Left ventricle myocardium inferior (tissue), 1 donor: Measurements from ENCODE around the gene GRID1. TPM values are rescaled to one million over a fixed set of nuclear protein-coding genes. Genes with fewer than 3 reads are reported as not detected.

ENCODE experiments used
- DNase-seq: peaks from one replicate; pipeline ENCODE4 v3.0.0-alpha.2; 2020
- H3K27ac ChIP-seq: fragments of 200-600 bp; replicated peaks from 2 replicates; pipeline ENCODE4 v1.8.0; 2021
- H3K27me3 ChIP-seq: fragments of 200-600 bp; 2 replicates; pipeline ENCODE4 v1.8.0; 2021; ENCODE audit warnings: low read depth
- H3K36me3 ChIP-seq: fragments of 200-600 bp; 2 replicates; pipeline ENCODE4 v1.8.0; 2021
- H3K4me1 ChIP-seq: fragments of 200-600 bp; 2 replicates; pipeline ENCODE4 v1.8.0; 2021
- H3K4me3 ChIP-seq: fragments of 200-600 bp; 2 replicates; pipeline ENCODE4 v1.8.0; 2021; ENCODE audit warnings: mild to moderate bottlenecking, moderate library complexity
- H3K9me3 ChIP-seq: fragments of 200-600 bp; replicated peaks from 2 replicates; pipeline ENCODE4 v1.8.0; 2021
- intact Hi-C: fragments of 100-400 bp; cut with micrococcal nuclease; formaldehyde crosslinking; loops from one replicate; pipeline ENCODE4 v1.11.0; 2022
- total RNA-seq: library from RNA; stranded (reverse); fragmentation: NEBNext Ultra II Directional; extraction: Animal tissue kit (Norgen Biotek cat#: 25700); gene quantifications from one replicate; pipeline ENCODE4 v1.2.1, GENCODE V29; 2021
- TF ChIP-seq, protein P1 (sequence below): fragments of 200-600 bp; IDR thresholded peaks from 2 replicates; pipeline ENCODE4 v1.8.0; 2021; ENCODE audit warnings: antibody characterized with exemption, mild to moderate bottlenecking, borderline replicate concordance
- donor health status: DM: no; HTN: yes; CAD: no; lungs with severe emphysema.

The GRID1 gene
- total RNA-seq, 1 donor from 2014 or later, result 1.6 TPM

DNA sequence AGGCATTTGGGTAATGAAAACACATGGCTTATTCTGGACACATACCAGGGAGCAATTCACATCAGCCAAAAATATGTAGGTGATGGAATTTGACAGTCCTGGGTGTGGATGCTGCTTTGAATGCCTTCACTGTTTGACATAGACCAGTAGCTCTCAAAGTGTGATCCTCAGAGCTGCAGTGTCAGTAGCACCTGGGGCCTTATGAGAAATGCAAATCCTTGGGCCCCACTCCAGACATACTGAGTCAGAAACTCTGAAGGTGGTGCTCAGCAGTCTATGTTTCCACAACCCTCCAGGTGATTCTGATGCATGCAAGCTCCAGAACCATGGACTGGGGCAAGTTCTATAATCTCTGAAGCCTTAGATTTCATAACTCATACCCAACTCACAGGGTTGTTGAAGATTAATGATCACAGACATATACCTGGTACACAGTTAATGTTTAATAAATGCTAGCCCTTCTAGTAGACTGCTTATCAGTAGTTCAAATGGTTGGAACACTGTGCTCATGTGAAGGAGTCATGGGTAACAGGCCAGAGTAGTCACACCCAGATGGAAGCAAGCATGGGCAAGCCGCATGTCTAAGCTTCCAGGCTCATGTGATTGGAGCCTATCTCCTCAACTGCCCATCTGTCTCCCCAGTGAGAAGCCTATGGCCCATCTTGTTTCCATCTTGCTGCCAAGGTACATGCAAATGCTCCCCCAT is 715.7 kb downstream of the GRID1 start:
- Histone ChIP-seq H3K36me3 (no peaks in the 10 kb centered on the region), H3K4me1 (no peaks in the 10 kb centered on the region), H3K27me3 (peaks cover 10% of the 10 kb centered on the region), H3K4me3 (no peak overlapping the region), H3K9me3 (no peaks in the 10 kb centered on the region), H3K27ac (no peak overlapping the region)
- no peak for DNase-seq
- intact Hi-C loops, result no loop called here
- TF ChIP-seq, protein P1, sequence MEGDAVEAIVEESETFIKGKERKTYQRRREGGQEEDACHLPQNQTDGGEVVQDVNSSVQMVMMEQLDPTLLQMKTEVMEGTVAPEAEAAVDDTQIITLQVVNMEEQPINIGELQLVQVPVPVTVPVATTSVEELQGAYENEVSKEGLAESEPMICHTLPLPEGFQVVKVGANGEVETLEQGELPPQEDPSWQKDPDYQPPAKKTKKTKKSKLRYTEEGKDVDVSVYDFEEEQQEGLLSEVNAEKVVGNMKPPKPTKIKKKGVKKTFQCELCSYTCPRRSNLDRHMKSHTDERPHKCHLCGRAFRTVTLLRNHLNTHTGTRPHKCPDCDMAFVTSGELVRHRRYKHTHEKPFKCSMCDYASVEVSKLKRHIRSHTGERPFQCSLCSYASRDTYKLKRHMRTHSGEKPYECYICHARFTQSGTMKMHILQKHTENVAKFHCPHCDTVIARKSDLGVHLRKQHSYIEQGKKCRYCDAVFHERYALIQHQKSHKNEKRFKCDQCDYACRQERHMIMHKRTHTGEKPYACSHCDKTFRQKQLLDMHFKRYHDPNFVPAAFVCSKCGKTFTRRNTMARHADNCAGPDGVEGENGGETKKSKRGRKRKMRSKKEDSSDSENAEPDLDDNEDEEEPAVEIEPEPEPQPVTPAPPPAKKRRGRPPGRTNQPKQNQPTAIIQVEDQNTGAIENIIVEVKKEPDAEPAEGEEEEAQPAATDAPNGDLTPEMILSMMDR, result no peak

GRCh38 chr10:85649461-85649860 is 717.1 kb downstream of the GRID1 start:
- TF ChIP-seq, protein P1, result no peak
- Histone ChIP-seq H3K27ac (no peak overlapping the region), H3K27me3 (peaks cover 10% of the 10 kb centered on the region), H3K9me3 (no peaks in the 10 kb centered on the region), H3K4me3 (no peak overlapping the region), H3K4me1 (no peaks in the 10 kb centered on the region), H3K36me3 (no peaks in the 10 kb centered on the region)
- DNase-seq, result no peak
- intact Hi-C loops, result no loop called here

DNA sequence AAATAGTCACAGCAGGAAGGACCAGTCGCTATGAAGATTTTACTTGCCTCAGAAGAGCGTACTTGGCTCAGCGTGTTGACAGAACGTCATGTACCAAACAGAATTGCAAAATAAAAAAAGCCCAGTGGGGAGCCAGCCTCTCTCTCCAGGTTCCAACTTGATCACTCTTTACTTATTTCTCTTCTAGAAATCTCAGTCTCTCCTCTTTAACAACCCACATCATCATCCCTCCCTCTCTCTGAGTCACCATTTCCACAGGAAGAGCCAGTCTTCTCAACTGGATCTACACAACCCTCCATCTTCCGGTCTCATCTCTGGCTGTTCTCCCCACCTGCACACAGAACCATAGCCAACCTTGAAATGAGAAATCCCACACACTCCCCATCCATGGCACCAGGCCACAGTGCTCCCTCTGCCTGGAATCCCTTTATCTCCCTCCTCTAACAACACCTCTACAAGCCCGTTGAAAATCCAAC is 718.3 kb downstream of the GRID1 start:
- no peaks in the 10 kb centered on the region for H3K36me3 ChIP-seq
- TF ChIP-seq, protein P1, result no peak
- no peak for DNase-seq
- H3K27ac ChIP-seq, result no peak overlapping the region
- H3K9me3 ChIP-seq, result no peaks in the 10 kb centered on the region
- H3K27me3 ChIP-seq, result peaks cover 10% of the 10 kb centered on the region
- intact Hi-C loops, result no loop called here
- H3K4me1 ChIP-seq, result no peaks in the 10 kb centered on the region
- H3K4me3 ChIP-seq, result no peak overlapping the region

DNA sequence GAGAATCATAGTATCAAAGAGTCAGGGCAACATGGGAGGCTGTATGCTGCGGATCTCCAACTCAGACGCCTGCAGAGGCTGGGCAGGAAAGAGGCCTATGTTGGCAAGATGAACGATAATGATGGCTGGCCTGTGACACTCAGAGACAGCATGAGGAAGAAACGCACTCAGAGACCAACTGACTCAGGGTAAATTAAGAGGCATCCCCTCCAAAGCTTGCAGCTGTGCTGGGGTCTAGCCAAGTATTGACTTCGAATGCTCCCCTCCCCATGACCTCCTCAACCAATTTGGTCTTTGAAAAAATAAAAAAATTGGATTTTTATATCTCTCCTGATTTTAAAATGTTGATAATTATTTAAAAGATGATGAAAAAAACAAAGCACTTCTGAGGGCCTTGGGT is 718.9 kb downstream of the GRID1 start:
- H3K27ac ChIP-seq, result no peak overlapping the region
- H3K4me3 ChIP-seq, result no peak overlapping the region
- H3K9me3 ChIP-seq, result no peaks in the 10 kb centered on the region
- intact Hi-C loops, result no loop called here
- no peaks in the 10 kb centered on the region for H3K36me3 ChIP-seq
- DNase-seq, result no peak
- peaks cover 10% of the 10 kb centered on the region for H3K27me3 ChIP-seq
- TF ChIP-seq, protein P1, result no peak
- no peaks in the 10 kb centered on the region for H3K4me1 ChIP-seq

DNA sequence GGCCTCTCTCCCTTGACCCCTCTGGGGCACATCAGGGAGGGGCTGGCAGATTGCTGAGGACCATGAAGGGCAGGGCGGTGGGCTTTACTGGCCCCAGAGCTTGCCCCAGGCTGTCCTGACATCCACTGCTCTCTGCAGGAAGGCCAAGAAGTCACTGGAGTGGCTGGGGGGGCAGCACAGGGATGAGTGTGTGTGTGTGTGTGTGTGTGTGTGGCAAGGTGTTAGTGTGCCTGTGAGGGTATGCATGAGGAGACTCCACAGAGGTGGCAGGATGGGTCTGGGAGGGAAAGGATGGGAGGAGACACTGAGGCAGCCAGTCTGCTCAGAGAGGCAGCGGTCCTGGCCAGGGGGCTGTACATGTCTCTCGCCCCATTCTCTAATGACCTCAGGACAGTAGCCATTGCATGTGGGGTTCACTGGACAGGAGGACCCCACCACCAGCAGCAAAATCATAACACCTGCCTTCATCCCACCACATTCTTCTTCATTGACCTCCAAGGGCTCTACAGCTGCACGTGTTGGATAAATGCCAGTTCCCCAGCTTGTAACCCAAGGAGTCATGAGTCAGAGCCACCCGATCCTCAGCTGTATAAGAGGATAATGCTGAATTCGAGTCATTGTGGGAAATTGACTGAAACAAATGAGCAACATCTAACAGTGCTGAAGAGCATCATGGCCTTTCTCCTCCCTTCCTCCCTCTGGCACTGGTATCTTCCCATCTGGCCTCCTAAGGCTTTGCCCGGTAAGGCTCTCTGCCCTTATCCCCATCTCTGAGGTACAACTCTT is 720.5 kb downstream of the GRID1 start:
- intact Hi-C loops, result no loop called here
- H3K27ac ChIP-seq, result no peak overlapping the region
- peaks cover 5% of the 10 kb centered on the region for H3K27me3 ChIP-seq
- no peak for DNase-seq
- H3K4me1 ChIP-seq, result no peaks in the 10 kb centered on the region
- no peaks in the 10 kb centered on the region for H3K36me3 ChIP-seq
- H3K4me3 ChIP-seq, result no peak overlapping the region
- H3K9me3 ChIP-seq, result no peaks in the 10 kb centered on the region
- TF ChIP-seq, protein P1, result no peak
